Hematopoietic multipotent progenitor cell treated with erythropoietin and hydrocortisone succinate and interleukin-3 and kit ligand, for 8 days (in vitro differentiated cells): Measurements from ENCODE around the gene BAZ2A.
A peak's percentile ranks its signal among the peaks of the same experiment; 100 is the strongest.
"Not testable (repeated sequence)": the region's sequence is repeated elsewhere in the genome, so short reads cannot be mapped to it uniquely, and the experiment has no call there.

ENCODE experiments used
- DNase-seq: peaks from one replicate; pipeline ENCODE4 v3.0.0-alpha.2; 2015

BAZ2A gene

GRCh38 chr12:56593909-56594621, 36.1 kb downstream of the BAZ2A start:
- DNase-seq, result peak; percentile 64

GRCh38 chr12:56591961-56592360, 38.2 kb downstream of the BAZ2A start:
- no peak for DNase-seq

- DNase-seq, result no peak
Observed at GRCh38 chr12:56591126-56591525, 39.0 kb downstream of the BAZ2A start.

- DNase-seq, result peak; percentile 49
Observed at GRCh38 chr12:56590237-56590830, 39.8 kb downstream of the BAZ2A start.

GRCh38 chr12:56589783-56590182, 40.3 kb downstream of the BAZ2A start:
- no peak for DNase-seq

GRCh38 chr12:56585098-56585497, 45.0 kb downstream of the BAZ2A start:
- DNase-seq, result no peak

GRCh38 chr12:56581418-56582145, 48.5 kb downstream of the BAZ2A start:
- DNase-seq, result peak; percentile 71

- no peak for DNase-seq
Observed at GRCh38 chr12:56578983-56579546, 51.1 kb downstream of the BAZ2A start.

GRCh38 chr12:56577248-56577647, 52.9 kb downstream of the BAZ2A start:
- not testable (repeated sequence) for DNase-seq

- peak; percentile 20 for DNase-seq
Observed at GRCh38 chr12:56574210-56574609, 55.9 kb downstream of the BAZ2A start.

GRCh38 chr12:56572288-56572687, 57.8 kb downstream of the BAZ2A start:
- DNase-seq, result no peak

- no peak for DNase-seq
Observed at GRCh38 chr12:56571121-56571520, 59.0 kb downstream of the BAZ2A start.

GRCh38 chr12:56568146-56568545, 62.0 kb downstream of the BAZ2A start:
- no peak for DNase-seq

- peak; percentile 59 for DNase-seq
Observed at GRCh38 chr12:56565510-56566101, 64.5 kb downstream of the BAZ2A start.

- DNase-seq, result no peak
Observed at GRCh38 chr12:56551070-56551469, 79.1 kb downstream of the BAZ2A start.

- DNase-seq, result no peak
Observed at GRCh38 chr12:56546680-56547079, 83.4 kb downstream of the BAZ2A start.
